ENCODE results near the gene HSPBP1.

The HSPBP1 gene

GRCh38 chr19:55304980-55305379 lies 25.1 kb upstream of the HSPBP1 start:
- no peak for DNase-seq (ENCODE audit: low read depth)

GRCh38 chr19:55304279-55304978 lies 24.5 kb upstream of the HSPBP1 start:
- no peak for DNase-seq (ENCODE audit: low read depth)

GRCh38 chr19:55303477-55303876 lies 23.6 kb upstream of the HSPBP1 start:
- DNase-seq (ENCODE audit: low read depth), result no peak

GRCh38 chr19:55302318-55302703 lies 22.4 kb upstream of the HSPBP1 start:
- no peak for DNase-seq (ENCODE audit: low read depth)

GRCh38 chr19:55301459-55302317 lies 21.8 kb upstream of the HSPBP1 start:
- peak; percentile 88 for DNase-seq (ENCODE audit: low read depth)

- no peak for DNase-seq (ENCODE audit: low read depth)
These were observed 21.1 kb upstream of the HSPBP1 start for GRCh38 chr19:55300886-55301458.

GRCh38 chr19:55299991-55300390 lies 20.1 kb upstream of the HSPBP1 start:
- no peak for DNase-seq (ENCODE audit: low read depth)

GRCh38 chr19:55297267-55297666 lies 17.4 kb upstream of the HSPBP1 start:
- DNase-seq (ENCODE audit: low read depth), result no peak

GRCh38 chr19:55289117-55289796 lies 9.3 kb upstream of the HSPBP1 start:
- no peak for DNase-seq (ENCODE audit: low read depth)

GRCh38 chr19:55287361-55288079 lies 7.6 kb upstream of the HSPBP1 start:
- DNase-seq (ENCODE audit: low read depth), result no peak

GRCh38 chr19:55285229-55285890 lies 5.5 kb upstream of the HSPBP1 start:
- no peak for DNase-seq (ENCODE audit: low read depth)

- no peak for DNase-seq (ENCODE audit: low read depth)
These were observed 4.6 kb upstream of the HSPBP1 start for GRCh38 chr19:55284405-55285058.

- peak; percentile 26 for DNase-seq (ENCODE audit: low read depth)
These were observed 3.9 kb upstream of the HSPBP1 start, which contains the start of gene BRSK1 for GRCh38 chr19:55283548-55284377. BRSK1 (plus strand) TSS chr19:55283997; CDS start chr19:55284443, 446 bp downstream.

GRCh38 chr19:55279340-55279739 lies 570 bp downstream of the HSPBP1 start:
- DNase-seq (ENCODE audit: low read depth), result no peak

- no peak for DNase-seq (ENCODE audit: low read depth)
These were observed 1.3 kb downstream of the HSPBP1 start for GRCh38 chr19:55278391-55279135.

- DNase-seq (ENCODE audit: low read depth), result no peak
These were observed 2.4 kb downstream of the HSPBP1 start for GRCh38 chr19:55277494-55277893.

GRCh38 chr19:55276720-55277430 lies 3.0 kb downstream of the HSPBP1 start:
- no peak for DNase-seq (ENCODE audit: low read depth)
